Coronary artery (tissue), 2 donors: ENCODE data around the gene CMPK1.
"Not testable (repeated sequence)": the region's sequence is repeated elsewhere in the genome, so short reads cannot be mapped to it uniquely, and the experiment has no call there.

Source experiments
- DNase-seq: peaks from one replicate; pipeline ENCODE4 v3.0.0-alpha.2; 2017; ENCODE audit warnings: low spot score
- H3K27ac ChIP-seq, 2 donors: fragments of 200-600 bp; sonication (generic); one replicate each; pipeline ENCODE4 v1.5.1; 2016 to 2019
- H3K4me3 ChIP-seq: fragments of 200-600 bp; sonication (generic); 2 replicates; pipeline ENCODE4 v1.5.1; 2016; ENCODE audit warnings: mild to moderate bottlenecking, moderate library complexity
- CTCF ChIP-seq: fragments of 200-600 bp; sonication (generic); IDR thresholded peaks from one replicate; pipeline ENCODE4 v1.5.1; 2019; ENCODE audit warnings: antibody characterized with exemption

CMPK1 gene

DNA sequence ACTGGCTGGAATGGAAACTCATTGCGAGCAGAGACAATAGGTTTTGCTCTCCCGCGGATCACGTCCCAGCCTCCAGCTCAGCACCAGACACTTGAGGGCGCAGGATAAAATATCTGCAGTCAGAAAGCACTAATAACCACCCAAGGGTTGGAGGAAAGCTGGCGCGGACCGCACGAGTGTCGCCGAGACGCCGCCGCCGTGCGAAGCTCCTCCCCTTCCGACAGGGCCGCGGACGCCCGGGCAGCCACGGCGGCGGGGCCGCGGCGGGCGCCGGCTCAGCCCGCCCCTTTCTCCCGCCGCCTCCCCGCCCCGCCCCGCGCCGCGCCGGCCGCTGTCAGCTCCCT lies at the start of gene CMPK1:
Gene CMPK1 (plus strand): TSS at position 213 of the 344 bp plus-strand sequence. CDS start 156 bp downstream, outside the sequence.
- DNase-seq = peak; percentile 87
- H3K4me3 ChIP-seq = peak within 1 kb of the TSS; percentile 92
- no peak for TF ChIP-seq CTCF
- peak within 1 kb of the TSS; percentile 97 to 98 for H3K27ac ChIP-seq

DNA sequence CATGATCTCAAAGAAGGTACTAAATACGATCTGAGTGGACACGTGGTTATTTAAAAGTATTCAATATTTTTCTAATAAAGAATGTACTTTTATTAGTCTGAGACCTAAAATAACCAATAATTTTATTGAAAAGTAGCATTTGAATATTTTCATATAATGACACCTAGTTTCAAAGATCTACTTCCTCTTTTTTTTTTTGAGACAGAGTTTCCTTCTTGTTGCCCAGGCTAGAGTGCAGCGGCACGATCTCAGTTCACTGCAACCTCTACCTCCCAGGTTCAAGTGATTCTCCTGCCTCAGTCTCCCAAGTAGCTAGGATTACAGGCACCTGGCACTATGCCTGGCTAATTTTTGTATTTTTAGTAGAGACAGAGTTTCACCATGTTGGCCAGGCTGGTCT lies 45.5 kb upstream of the CMPK1 start:
- H3K27ac ChIP-seq, DNase-seq, H3K4me3 ChIP-seq: not testable (repeated sequence)

- H3K27ac ChIP-seq, H3K4me3 ChIP-seq, DNase-seq: not testable (repeated sequence)
Measured at GRCh38 chr1:47294863-47295262, 38.7 kb upstream of the CMPK1 start.

GRCh38 chr1:47295579-47295978 lies 38.0 kb upstream of the CMPK1 start:
- DNase-seq = no peak
- Histone ChIP-seq H3K4me3 (no peak overlapping the region), H3K27ac (no peak overlapping the region)
- TF ChIP-seq CTCF = no peak

DNA sequence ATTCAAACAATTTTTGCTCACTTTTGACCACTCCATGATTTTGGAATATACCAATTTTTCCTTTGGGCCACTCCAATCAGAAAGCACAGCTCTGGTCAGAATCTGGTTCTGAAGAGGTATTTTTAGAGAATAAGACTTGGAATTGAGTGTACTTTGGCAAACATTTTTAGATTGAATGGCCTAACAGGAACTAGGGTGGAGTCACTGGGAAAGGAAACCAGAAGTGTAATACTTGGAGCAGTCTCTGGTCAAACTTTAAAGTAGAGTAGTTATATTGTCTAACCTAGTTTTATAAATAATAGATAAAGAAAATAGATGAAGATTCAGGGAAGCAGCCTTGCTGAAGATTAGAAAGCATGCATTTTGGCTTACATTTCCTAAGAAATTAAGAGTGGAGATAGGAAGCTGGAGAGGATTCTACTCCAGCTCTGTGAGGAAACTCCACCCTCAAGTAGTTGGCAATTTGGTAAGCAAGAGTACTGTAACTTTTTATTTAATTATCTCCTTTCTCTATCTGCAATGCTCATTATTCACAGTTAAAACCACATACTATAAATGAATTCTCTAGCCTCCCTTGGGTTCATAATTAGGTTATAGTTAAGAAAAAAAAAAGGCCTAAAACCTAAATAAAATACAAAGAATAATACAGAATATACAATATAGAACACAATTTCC lies 35.4 kb upstream of the CMPK1 start:
- no peak for DNase-seq
- no peak for TF ChIP-seq CTCF
- Histone ChIP-seq H3K27ac (peak overlapping the region in 1 of 2 donors; percentile 43), H3K4me3 (no peak overlapping the region)

GRCh38 chr1:47302472-47302871 lies 31.1 kb upstream of the CMPK1 start:
- DNase-seq = no peak
- TF ChIP-seq CTCF = no peak
- Histone ChIP-seq H3K4me3 (no peak overlapping the region), H3K27ac (no peak overlapping the region)

DNA sequence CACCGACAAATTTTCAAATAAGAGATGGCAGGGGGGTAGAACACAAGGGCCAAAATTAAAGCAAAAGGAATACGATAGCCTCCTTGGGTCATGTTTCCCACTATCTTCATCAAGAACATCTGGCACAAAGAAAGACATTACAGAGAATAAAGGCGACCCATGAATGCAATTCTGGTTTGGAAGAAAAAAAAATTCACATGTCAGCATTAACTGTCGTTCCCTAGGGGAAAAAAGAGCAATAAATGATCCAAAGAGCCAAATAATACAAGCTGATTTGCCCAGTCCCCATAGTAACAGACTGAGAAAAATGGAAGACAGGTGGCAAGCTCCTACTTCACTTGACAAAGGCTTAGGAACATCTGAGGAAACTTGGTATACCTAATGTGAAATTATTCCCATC lies 24.2 kb upstream of the CMPK1 start:
- Histone ChIP-seq H3K4me3 (no peak overlapping the region), H3K27ac (no peak overlapping the region)
- DNase-seq = no peak
- no peak for TF ChIP-seq CTCF

DNA sequence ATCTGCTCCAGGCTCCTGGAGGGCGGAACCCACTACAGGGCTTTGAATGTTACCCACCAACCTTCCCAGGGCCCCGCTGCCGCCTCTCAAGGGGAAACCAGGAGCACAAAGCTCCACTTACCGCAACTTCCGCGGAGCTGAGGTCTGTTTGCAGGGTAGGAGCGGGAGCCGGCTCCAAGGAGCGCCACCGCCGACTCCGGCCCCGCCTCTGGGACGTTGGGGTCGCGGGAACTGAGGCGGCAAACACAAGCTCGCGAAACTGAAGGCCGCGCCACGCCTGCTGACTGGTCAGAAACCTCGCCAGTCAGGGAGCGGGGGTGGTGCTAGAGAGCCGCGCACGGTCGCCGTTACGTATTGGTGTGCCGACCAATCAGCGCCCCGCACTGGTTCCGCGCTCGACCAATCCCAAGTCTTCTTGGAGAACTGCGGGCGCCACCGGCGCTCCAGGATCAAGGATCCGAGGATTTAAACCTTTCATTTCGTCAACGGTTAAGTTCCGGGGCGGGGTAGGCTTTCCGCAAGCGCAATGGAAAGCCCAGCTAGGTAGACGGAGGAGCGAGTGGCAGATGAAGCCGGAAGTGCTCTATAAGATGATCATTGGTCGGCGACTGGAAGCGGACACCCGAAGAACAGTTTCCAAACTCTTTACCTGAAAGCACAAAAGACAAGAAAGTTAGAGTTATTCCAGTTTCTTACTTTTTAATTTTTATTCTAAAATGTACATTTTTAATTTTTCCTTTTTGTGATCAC lies 19.5 kb upstream of the CMPK1 start, which contains the start of gene STIL:
Gene STIL (minus strand): TSS at position 233 of the 750 bp plus-strand sequence. CDS start 3,828 bp downstream, outside the sequence.
- Histone ChIP-seq H3K4me3 (peak within 1 kb of the TSS; percentile 75), H3K27ac (peak within 1 kb of the TSS; percentile 35 to 58)
- no peak for TF ChIP-seq CTCF
- peak; percentile 99 for DNase-seq
